GM19452 (cell line): ENCODE results near the gene PREX1.
"Not testable (repeated sequence)": the region's sequence is repeated elsewhere in the genome, so short reads cannot be mapped to it uniquely, and the experiment has no call there.

ENCODE experiments used
- ATAC-seq: cut with Tn5 transposase; IDR thresholded peaks from one replicate; pipeline ENCODE4 v1.9.1; 2021; ENCODE audit not compliant: unreplicated experiment

Gene PREX1

GRCh38 chr20:48776306-48776705 is 51.5 kb downstream of the PREX1 start:
- ATAC-seq: no peak

DNA sequence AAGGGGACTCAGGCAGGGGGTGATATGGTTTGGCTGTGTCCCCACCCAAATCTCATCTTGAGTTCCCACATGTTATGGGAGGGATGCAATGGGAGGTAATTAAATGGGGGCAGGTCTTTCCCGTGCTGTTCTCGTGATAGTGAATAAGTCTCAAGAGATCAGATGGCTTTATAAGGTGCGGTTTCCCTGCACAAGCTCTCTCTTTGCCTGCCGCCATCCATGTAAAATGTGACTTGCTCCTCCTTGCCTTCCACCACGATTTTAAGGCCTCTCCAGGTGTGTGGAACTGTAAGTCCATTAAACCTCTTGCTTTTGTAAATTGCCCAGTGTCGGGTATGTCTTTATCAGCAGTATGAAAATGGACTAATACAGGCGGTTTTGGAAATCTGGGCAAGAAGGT is 52.3 kb downstream of the PREX1 start:
- ATAC-seq: not testable (repeated sequence)

- no peak for ATAC-seq
These were observed 53.1 kb downstream of the PREX1 start for GRCh38 chr20:48774696-48775095.

GRCh38 chr20:48773837-48774418 is 53.9 kb downstream of the PREX1 start:
- no peak for ATAC-seq

DNA sequence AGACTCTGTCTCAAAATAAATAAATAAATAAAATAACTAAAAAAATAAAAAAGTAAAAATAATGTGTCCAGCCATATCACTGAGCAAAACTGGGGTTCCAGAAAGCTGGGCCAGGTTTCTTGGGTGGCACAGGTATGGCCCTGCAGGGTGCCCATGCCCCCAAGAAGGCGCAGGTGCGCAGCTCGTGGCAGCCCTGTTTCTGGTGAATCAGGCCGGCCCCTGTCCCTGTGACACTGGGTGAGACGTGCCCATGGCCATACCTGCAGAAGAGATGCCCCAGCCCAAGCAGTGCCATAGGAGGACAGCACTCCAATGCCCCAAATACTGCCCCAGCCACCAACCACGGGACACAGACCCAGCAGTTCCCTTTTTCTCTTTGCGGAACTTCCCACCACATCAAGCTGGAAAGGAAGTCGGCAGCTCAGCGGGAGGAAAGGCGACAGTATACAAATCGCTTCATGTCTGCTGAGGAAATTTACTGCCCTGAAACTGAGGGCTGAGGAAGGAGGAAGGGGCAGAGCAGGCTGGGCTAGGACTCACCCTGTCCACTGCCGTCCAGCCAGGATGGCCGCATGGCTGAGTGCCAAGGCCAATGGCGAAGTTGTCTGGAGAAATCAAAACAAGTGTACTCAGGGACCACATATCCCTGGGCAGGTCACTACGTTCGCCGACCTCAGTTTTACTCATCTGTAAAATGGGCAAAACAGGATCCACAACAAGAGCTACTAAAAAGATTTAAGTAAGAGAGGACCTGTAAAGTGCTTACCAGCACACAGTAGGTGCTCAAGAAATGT is 55.4 kb downstream of the PREX1 start:
- no peak for ATAC-seq

GRCh38 chr20:48771542-48771941 is 56.3 kb downstream of the PREX1 start:
- no peak for ATAC-seq

GRCh38 chr20:48770700-48771442 is 56.9 kb downstream of the PREX1 start:
- no peak for ATAC-seq

DNA sequence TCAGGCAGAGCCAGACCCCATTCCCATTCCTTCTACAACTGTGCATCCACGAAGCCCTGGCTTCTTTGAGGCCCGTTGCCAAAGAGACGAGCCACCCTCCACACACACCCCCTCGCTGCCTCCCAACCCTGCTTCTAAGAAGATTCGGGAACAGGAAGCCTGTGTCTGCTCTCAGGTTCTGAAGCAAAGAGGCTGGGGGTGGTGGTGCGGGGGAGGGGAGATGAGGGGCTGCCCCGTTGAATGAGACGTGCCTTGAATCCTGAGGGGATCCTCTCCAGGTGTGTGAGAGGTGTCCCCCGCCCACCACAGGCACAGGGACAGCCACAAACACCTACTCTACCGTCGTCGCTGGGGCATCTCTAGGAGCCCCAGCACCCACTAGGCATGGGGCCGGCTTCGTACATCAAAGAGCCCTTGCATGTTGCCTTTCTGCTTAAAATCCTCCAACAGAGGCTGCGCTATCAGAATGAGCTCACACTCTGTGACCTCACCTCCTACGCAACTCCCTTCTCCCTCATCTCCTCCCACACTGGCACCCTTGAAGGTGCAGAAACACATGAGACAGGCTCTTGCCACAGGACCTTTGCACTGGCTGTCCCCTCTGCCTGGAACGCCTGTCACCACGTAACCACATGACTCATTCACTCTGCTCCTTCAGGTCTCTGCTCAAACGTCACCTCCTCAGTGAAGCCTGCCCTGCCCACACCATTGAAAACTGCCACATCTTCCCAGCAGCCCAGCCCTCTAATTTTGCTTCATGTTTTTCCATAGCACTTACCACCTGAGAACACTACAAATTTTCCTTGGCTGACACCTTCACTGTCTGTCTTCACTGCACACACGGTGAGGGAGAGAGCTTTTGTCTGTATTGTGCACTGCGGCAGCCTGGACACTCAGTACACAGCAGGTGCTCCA is 58.5 kb downstream of the PREX1 start:
- ATAC-seq: no peak

- no peak for ATAC-seq
These were observed 60.5 kb downstream of the PREX1 start for GRCh38 chr20:48766961-48767960.

GRCh38 chr20:48766205-48766604 is 61.6 kb downstream of the PREX1 start:
- ATAC-seq: no peak

- no peak for ATAC-seq
These were observed 62.4 kb downstream of the PREX1 start for GRCh38 chr20:48765359-48765758.

DNA sequence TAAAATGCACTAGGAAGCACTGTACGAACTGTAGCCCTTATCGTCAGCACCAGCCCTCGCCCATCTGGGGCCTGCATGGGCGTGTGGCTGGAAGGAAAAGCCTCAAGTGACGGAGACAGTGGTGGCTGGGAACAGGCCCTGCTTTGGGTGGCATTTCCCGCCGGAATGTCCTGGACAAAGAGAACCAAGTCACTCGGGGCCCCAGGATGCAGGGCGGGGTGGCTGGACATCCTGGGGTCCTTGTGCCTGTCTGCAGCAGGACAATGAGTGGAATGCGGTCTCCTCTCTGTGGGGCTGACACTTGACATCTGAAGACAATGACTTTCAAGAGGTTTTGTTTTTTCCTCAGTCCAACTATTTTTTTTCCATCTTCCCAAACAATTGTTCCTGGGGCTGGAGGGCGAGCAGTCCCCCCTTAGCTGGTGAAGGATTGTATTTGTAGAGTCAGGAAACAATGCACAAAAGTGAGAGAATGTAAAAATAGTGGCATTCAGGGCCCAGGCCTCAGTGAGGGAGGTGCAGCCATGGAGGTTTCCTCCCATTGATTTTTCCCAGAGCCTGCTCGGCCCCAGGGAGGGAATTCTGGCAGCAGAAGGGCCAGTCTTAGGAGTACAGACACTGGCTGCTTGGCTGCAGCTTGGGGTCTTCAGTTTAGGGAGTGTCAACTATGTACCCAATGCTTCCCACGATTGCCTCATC is 64.4 kb downstream of the PREX1 start:
- ATAC-seq: no peak

GRCh38 chr20:48761874-48762273 is 65.9 kb downstream of the PREX1 start:
- ATAC-seq: no peak

DNA sequence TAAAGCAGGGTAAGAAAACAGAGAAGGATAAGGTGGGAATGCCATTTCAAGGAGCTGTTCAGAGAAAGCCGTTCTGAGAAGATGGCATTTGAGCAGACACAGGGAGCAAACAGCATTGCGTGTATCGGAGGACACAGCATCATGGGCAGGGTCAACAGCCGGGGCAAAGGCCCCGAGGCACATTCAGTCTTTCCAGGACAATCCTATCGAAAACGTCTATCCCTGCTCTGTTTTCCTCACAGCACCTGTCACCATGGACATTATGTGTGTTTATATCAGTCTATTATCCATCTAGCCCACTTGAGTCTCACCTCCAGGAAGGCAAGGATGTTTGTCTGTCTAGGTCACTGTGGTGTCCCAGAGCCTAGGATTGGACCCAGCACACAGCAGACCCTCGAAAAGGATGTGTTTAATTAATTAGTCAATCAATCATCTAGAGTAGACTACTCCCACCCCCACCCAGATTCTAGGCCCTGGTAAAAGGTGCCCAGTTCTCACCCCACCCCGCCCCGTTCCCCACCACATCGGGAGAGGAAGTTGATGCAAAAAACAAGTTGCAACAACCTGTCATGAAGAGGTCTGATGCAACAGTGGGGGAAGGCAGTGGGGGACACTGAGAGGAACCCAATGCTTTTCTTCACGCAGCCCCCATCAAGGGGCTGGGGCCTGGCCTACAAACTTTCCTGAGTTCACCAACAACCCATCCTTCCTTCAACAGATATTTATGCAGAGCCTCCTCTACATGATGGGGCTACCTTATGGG is 66.6 kb downstream of the PREX1 start:
- no peak for ATAC-seq

DNA sequence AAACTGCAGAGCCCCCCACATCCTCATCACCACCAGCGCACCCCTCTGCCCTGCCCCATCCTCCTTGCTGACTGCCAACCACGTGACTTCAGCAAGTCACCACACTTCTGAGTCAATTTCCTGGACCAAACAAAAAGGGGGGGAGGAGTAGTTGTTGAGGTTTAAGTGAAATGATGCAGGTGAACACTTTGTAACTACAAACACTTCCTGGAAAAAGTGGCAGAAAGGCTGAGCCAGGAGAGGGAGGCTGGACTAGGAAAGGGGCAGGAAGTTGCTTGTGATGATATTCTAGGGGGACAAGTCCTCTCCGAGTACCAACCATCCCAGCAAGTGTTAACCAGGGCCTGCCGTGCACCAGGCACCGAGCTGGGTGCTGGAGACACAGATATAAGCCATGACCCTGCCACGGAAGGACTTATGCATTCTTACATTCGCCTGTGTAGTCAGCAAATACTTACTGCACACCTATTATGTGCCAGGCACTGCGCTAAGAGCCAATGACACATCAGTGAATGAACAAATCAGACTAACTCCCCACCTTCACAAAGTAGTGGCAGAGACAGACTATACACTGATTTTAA is 67.3 kb downstream of the PREX1 start:
- peak; percentile 58 for ATAC-seq

GRCh38 chr20:48759631-48760245 is 68.1 kb downstream of the PREX1 start:
- ATAC-seq: no peak

DNA sequence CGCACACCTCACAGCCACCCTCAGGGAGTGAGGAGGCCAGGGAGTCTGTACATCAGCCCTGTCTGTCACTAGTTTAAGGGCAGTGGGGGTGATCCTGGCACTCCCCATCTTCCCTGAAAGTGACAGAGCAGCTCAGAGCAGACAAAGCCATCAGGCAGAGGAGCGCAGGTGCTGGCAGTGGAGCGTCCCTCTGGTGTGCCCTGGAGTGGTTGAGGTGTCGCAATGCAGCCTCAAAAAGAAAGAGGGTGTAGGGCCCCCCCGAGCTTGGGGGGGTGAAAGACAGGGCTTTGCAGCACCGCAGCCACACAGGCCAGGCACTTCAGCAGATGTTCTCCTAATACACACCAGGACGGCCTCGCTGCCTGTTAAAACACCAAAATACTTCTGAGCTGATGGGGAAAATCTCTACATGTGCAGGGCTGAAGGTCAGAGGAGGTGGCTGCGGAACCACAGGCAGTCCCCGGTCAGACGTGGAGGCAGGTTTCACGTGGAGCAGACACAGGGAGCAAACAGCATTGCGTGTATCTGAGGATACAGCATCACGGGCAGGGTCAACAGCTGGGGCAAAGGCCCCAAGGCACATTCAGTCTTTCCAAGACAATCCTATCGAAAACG is 69.5 kb downstream of the PREX1 start:
- no peak for ATAC-seq
